Measurements from ENCODE around the gene IRAK3.

IRAK3 gene

GRCh38 chr12:66237505-66238175 lies 48.6 kb downstream of the IRAK3 start:
- Histone ChIP-seq H3K4ac (ENCODE audit: low read length) (no peak overlapping the region), H3K4me1 (ENCODE audit: control insufficient read depth in 2 of 2, insufficient read depth in 1 of 2, low read depth in 1 of 2, low read length in 2 of 2) (peaks cover 2% of the 10 kb centered on the region in 2 donors), H3K9me3 (replicated peaks in 1 of 2; ENCODE audit: control insufficient read depth in 2 of 2, insufficient read depth in 1 of 2, low read depth in 1 of 2, low read length in 2 of 2) (no peaks in the 10 kb centered on the region), H3K36me3 (replicated peaks in 1 of 2; ENCODE audit: control insufficient read depth in 2 of 2, insufficient read depth in 2 of 2, low read length in 2 of 2) (no peaks in the 10 kb centered on the region), H3K4me2 (ENCODE audit: insufficient read depth, low read length, poor library complexity, severe bottlenecking) (no peak overlapping the region), H2AFZ (ENCODE audit: low read length) (no peak overlapping the region), H3K79me1 (ENCODE audit: low read depth, low read length) (no peaks in the 10 kb centered on the region), H2AK5ac (ENCODE audit: low read depth, low read length) (no peak overlapping the region), H3K9ac (ENCODE audit: low read depth, low read length, poor library complexity) (no peak overlapping the region), H2BK5ac (ENCODE audit: low read length) (no peak overlapping the region), H2BK120ac (ENCODE audit: low read depth, low read length) (no peak overlapping the region), H3K4me3 (ENCODE audit: low read length in 2 of 2) (no peak overlapping the region), H3K27ac (replicated peaks; ENCODE audit: low read length) (no peak overlapping the region), H4K8ac (ENCODE audit: low read depth, low read length) (no peak overlapping the region), H3K14ac (ENCODE audit: low read length) (no peak overlapping the region), H3K27me3 (ENCODE audit: control insufficient read depth in 3 of 3, insufficient read depth in 3 of 3, low read depth in 1 of 3, low read length in 3 of 3) (peaks cover 0 to 46% (median 0%) of the 10 kb centered on the region in 3 experiments), H2BK12ac (ENCODE audit: low read length) (no peak overlapping the region), H2BK15ac (ENCODE audit: low read length) (no peak overlapping the region), H3K18ac (ENCODE audit: low read length) (no peak overlapping the region), H4K91ac (ENCODE audit: low read depth, low read length, poor library complexity) (no peak overlapping the region), H3K23ac (ENCODE audit: low read depth, low read length, poor library complexity) (no peak overlapping the region)
- DNase-seq (ENCODE audit: low spot score): no peak
- no CpG with 5 or more reads among the region's 2 CpGs for WGBS, 2 donors (ENCODE audit: extremely low coverage in 2 of 2, insufficient read length in 2 of 2, insufficient replicate concordance in 1 of 2)

- Histone ChIP-seq H3K4me1 (ENCODE audit: control insufficient read depth in 2 of 2, insufficient read depth in 1 of 2, low read depth in 1 of 2, low read length in 2 of 2) (peaks cover 2 to 4% of the 10 kb centered on the region in 2 donors), H2AK5ac (ENCODE audit: low read depth, low read length) (no peak overlapping the region), H2BK5ac (ENCODE audit: low read length) (no peak overlapping the region), H3K4me2 (ENCODE audit: insufficient read depth, low read length, poor library complexity, severe bottlenecking) (no peak overlapping the region), H2BK12ac (ENCODE audit: low read length) (no peak overlapping the region), H4K8ac (ENCODE audit: low read depth, low read length) (no peak overlapping the region), H2BK120ac (ENCODE audit: low read depth, low read length) (no peak overlapping the region), H2BK15ac (ENCODE audit: low read length) (no peak overlapping the region), H3K4me3 (ENCODE audit: low read length in 2 of 2) (no peak overlapping the region), H3K18ac (ENCODE audit: low read length) (no peak overlapping the region), H3K23ac (ENCODE audit: low read depth, low read length, poor library complexity) (no peak overlapping the region), H3K9ac (ENCODE audit: low read depth, low read length, poor library complexity) (no peak overlapping the region), H4K91ac (ENCODE audit: low read depth, low read length, poor library complexity) (no peak overlapping the region), H3K79me1 (ENCODE audit: low read depth, low read length) (no peaks in the 10 kb centered on the region), H3K27ac (replicated peaks; ENCODE audit: low read length) (no peak overlapping the region), H2AFZ (ENCODE audit: low read length) (no peak overlapping the region), H3K4ac (ENCODE audit: low read length) (no peak overlapping the region), H3K9me3 (replicated peaks in 1 of 2; ENCODE audit: control insufficient read depth in 2 of 2, insufficient read depth in 1 of 2, low read depth in 1 of 2, low read length in 2 of 2) (no peaks in the 10 kb centered on the region), H3K36me3 (replicated peaks in 1 of 2; ENCODE audit: control insufficient read depth in 2 of 2, insufficient read depth in 2 of 2, low read length in 2 of 2) (no peaks in the 10 kb centered on the region), H3K14ac (ENCODE audit: low read length) (no peak overlapping the region), H3K27me3 (ENCODE audit: control insufficient read depth in 3 of 3, insufficient read depth in 3 of 3, low read depth in 1 of 3, low read length in 3 of 3) (peaks cover 0 to 46% (median 0%) of the 10 kb centered on the region in 3 experiments)
- WGBS, 2 donors (ENCODE audit: extremely low coverage in 2 of 2, insufficient read length in 2 of 2, insufficient replicate concordance in 1 of 2): no CpG with 5 or more reads among the region's 1 CpG
- no peak for DNase-seq (ENCODE audit: low spot score)
These were observed 50.3 kb downstream of the IRAK3 start for GRCh38 chr12:66239295-66239694.

DNA sequence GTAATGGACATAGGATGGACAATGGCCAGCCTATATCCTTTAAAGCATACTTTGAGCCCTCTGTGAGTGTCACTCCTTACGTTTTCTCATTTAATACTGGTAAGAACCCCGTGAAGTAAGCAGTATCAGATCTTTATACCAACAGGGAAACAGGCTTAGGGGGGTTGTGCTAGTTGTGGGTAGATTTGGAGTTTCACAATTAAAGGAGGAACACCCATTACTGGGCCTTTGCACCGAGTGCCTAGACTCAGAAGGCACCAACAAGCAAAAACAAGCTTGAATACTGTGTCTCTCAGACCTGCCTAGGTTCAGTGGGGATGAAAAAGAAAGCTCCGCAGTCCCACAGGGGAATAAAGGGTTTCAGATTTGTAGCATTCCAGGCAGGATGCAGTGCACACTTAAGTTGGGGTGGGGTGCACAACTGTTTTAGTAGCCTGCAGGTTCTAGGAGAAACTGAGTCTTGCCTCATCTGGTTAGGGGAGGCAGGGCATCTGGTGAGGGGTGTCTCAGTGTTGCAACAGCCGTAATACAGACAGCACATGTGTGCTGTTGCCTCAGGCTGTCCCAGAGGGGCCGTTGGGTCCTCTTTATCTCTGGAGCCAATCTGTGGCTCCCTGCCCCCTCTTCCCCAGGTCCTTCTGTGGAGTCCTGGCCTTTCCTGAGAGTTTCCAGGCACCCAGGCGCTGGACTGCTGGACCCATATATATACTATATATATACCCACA lies 51.2 kb downstream of the IRAK3 start:
- H3K4me2 ChIP-seq (ENCODE audit: insufficient read depth, low read length, poor library complexity, severe bottlenecking): no peak overlapping the region
- H3K27ac ChIP-seq (replicated peaks; ENCODE audit: low read length): no peak overlapping the region
- H3K4me1 ChIP-seq (ENCODE audit: control insufficient read depth in 2 of 2, insufficient read depth in 1 of 2, low read depth in 1 of 2, low read length in 2 of 2): peaks cover 0 to 4% of the 10 kb centered on the region in 2 donors
- H3K27me3 ChIP-seq (ENCODE audit: control insufficient read depth in 3 of 3, insufficient read depth in 3 of 3, low read depth in 1 of 3, low read length in 3 of 3): peaks cover 0 to 46% (median 0%) of the 10 kb centered on the region in 3 experiments
- H3K23ac ChIP-seq (ENCODE audit: low read depth, low read length, poor library complexity): no peak overlapping the region
- no peak overlapping the region for H3K14ac ChIP-seq (ENCODE audit: low read length)
- no peak for DNase-seq (ENCODE audit: low spot score)
- H2BK12ac ChIP-seq (ENCODE audit: low read length): no peak overlapping the region
- H4K91ac ChIP-seq (ENCODE audit: low read depth, low read length, poor library complexity): no peak overlapping the region
- H3K4ac ChIP-seq (ENCODE audit: low read length): no peak overlapping the region
- no peak overlapping the region for H2BK120ac ChIP-seq (ENCODE audit: low read depth, low read length)
- no peak overlapping the region for H2BK15ac ChIP-seq (ENCODE audit: low read length)
- H3K36me3 ChIP-seq (replicated peaks in 1 of 2; ENCODE audit: control insufficient read depth in 2 of 2, insufficient read depth in 2 of 2, low read length in 2 of 2): no peaks in the 10 kb centered on the region
- H3K4me3 ChIP-seq (ENCODE audit: low read length in 2 of 2): no peak overlapping the region
- no CpG with 5 or more reads among the region's 7 CpGs for WGBS, 2 donors (ENCODE audit: extremely low coverage in 2 of 2, insufficient read length in 2 of 2, insufficient replicate concordance in 1 of 2)
- no peak overlapping the region for H2AK5ac ChIP-seq (ENCODE audit: low read depth, low read length)
- no peaks in the 10 kb centered on the region for H3K9me3 ChIP-seq (replicated peaks in 1 of 2; ENCODE audit: control insufficient read depth in 2 of 2, insufficient read depth in 1 of 2, low read depth in 1 of 2, low read length in 2 of 2)
- H2BK5ac ChIP-seq (ENCODE audit: low read length): no peak overlapping the region
- no peak overlapping the region for H3K9ac ChIP-seq (ENCODE audit: low read depth, low read length, poor library complexity)
- no peaks in the 10 kb centered on the region for H3K79me1 ChIP-seq (ENCODE audit: low read depth, low read length)
- H4K8ac ChIP-seq (ENCODE audit: low read depth, low read length): no peak overlapping the region
- no peak overlapping the region for H2AFZ ChIP-seq (ENCODE audit: low read length)
- no peak overlapping the region for H3K18ac ChIP-seq (ENCODE audit: low read length)

Data from neuronal stem cell (in vitro differentiated cells).